ENCODE measurements around the gene AHCYL1.

AHCYL1 gene

DNA sequence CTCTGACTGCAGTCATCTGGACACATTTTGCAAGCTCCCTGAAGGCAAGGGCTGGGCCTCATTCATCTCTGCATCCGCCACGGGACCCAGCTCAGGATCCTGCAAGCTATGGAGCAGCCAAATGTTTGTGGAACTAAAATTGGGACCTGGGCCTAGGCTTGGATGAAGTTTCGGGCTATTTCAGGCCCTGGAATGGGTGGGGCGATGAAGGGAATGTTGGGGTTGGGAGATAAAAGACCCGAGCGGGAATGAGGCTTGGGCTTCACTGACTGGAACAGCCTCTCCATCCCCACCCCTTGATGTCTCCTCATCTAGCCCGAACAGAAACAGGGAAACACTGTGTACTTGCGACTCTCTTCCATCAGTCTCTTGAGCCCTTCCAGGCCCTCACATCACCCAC, 7.3 kb upstream of the AHCYL1 start:
- DNase-seq, result no peak

DNA sequence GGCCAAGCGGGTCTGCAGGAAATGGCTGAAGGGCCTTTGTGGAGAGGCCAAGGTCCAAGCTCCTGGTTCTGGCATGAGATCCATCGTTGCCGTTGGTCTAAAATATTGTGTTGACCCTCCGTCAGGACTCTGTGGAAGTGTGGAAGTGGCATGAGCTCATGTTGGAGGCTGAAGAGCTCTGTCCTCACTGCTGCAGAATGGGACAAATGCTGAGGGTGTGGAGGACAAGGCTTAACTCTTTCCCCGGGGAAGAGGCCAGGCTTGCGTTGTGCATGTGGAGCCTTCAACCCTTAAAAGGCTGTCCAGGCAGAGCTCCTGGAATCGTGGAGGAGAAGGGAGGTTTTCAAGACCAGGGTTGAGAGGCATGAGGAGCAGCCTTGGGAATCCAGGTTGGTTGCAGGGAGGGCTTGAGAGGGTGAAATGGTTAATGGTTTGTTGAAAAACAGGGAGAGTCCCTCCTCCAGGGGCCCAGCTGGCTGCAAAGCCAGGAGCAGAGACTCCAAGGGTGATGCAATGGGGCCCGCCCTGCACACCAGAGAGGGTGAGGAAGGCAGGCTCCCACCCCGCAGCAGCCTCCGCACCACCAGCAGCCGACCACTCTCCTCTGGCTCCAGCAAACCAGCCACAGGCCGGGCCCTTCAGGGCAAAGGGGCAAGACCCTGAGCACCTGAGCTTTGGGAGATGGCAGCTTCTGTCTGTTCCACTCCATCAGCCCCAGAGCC, 6.7 kb upstream of the AHCYL1 start:
- no peak for DNase-seq

GRCh38 chr1:109978761-109979488, 5.6 kb upstream of the AHCYL1 start:
- DNase-seq, result no peak

GRCh38 chr1:109979489-109980091, 5.0 kb upstream of the AHCYL1 start:
- no peak for DNase-seq

- DNase-seq, result no peak
These were observed 4.1 kb upstream of the AHCYL1 start for GRCh38 chr1:109980324-109981003.

- no peak for DNase-seq
These were observed 3.6 kb upstream of the AHCYL1 start for GRCh38 chr1:109981004-109981335.

DNA sequence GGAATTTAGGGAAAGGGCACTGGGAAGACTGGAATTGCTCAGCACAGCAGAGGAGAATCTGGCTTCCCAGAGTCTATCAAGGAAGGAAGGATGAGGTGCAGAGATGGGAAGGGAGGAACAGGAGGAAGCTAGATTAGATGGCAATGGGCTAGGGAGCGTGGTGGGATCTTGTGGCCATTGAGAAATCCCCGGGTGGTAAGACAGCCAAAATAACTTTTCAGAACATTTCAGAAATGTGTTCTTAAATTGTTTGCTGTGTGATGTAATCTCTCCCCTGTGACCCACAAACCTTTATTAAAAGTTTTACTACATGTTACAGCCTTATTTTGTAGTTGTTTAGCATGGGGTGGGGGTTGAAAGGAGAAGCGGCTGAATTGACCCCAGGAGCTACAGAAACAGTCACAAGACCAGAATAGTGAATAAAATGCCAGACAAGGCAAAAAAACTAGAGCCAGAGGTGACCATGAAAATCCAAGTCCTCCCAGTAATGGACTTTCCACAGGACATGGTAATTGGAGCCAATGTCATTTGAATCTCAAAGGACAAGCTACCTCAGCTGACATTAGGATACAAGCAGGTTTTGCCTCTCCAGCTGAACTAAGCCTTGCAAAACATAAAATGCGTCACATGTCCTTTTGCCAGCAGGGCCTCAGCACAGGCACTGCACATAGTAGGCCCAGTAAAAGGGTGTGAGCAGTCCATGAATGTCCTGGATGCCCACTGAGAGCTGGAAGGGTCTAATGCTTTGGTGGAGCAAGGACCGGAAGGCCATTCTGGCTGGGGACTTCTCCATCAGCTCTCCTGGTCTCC, 980 bp upstream of the AHCYL1 start:
- no peak for DNase-seq

GRCh38 chr1:109984190-109984455, 442 bp upstream of the AHCYL1 start:
- no peak for DNase-seq

DNA sequence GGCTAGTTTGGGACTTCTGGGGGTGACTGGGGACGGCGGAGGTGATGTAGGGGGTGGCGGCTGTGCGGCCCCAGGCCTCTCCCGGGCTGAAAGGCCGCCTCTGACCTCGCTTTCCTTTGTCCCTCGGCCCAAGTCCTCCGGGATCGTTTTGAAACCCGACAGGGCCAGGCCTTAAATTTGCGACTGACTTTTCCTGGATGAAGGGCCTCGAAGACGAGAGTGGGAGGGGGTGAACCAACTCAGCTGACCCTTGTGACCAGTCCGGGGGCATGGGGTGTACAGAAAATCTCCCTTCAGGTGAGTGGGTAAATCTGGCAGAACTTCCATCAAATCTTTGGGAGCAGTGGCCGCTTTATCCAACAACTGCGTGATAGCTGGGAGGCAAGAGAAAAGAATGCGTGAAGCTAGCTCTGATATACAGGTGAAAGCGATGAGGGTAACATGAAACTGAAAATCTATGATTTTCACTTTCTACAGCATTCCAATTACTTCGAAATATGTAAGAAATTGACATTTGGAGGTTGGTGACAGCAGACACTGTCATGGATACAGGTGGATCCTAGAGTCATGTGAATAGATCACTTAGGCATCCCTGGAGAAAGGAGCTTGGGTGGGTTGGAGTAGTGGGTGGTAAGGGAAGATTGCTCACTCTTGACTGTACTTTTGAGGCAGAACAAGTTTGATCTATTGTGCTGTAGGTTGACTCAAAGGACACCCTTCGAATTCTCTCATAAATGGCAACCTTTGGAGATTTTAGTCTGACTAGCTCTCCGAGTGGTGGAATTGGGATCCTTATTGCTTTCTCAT, 885 bp downstream of the AHCYL1 start:
- no peak for DNase-seq

GRCh38 chr1:109986054-109986444, 1.5 kb downstream of the AHCYL1 start:
- no peak for DNase-seq

DNA sequence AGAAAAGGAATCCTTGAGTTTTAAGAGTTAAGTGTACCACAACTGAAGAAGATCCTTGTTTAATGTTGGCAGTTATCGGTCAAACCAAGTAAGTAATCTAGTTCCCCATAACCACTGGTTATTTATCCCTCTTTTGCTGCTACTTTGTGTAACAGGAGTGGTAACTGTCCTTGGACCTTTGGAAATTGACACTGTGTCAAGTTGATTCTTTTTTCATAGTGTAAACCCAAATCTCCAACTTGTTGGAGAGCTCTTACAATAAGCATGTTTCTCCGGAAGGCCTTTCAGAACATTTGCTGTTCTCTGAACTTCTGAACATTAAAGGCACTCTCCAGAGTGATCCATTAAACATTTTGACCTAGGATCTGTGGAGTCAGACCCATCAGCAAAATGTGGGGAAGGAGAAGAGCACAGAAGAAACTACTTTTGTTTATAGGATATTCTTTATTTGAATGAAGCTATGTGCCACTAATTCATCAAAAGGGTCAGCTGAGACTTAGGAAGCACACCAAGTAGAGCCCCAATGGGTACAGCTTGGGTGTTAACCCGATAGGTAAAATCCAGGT, 3.9 kb downstream of the AHCYL1 start:
- no peak for DNase-seq

GRCh38 chr1:109989506-109990301, 5.1 kb downstream of the AHCYL1 start:
- DNase-seq, result no peak

DNA sequence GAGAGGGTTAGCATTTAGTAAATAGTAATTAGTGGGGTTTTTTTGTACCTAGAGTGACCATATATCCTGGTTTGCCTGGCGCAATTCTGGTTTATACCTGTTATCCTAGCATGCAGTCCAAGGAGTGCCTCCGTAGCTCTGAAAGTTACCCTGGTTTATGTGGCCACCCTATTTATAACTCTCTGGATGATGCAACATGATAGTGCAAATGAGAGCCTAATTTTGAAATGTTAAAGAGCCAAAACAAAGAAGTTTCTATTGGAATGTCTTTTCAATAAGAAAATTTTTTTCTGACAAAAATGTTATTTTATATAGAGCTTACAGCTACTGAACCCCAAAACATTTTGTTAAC, 5.7 kb downstream of the AHCYL1 start:
- DNase-seq, result no peak

GRCh38 chr1:109991400-109991925, 6.9 kb downstream of the AHCYL1 start:
- DNase-seq, result no peak

DNA sequence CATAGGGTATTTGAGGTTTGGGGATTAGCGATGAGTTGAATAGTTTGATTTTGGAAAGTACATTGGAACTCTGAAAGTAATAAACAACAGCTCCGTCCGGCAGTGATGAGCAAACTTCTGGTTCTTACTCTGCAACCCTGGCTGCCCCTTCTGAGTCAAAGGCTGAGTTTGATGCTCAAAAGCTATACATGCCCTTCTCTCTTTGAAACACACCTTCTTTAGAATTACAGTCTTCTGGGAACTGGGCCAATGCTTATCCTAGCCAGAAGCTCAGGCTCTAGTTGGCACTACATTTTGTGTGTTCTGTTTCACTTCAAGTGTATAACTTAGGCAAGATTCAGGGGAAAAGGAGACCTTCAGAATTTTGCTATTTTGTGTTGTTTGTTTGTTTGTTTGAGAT, 9.3 kb downstream of the AHCYL1 start:
- DNase-seq, result no peak

- DNase-seq, result no peak
These were observed 10.1 kb downstream of the AHCYL1 start for GRCh38 chr1:109994654-109995053.

GRCh38 chr1:109995536-109995935, 11.0 kb downstream of the AHCYL1 start:
- no peak for DNase-seq

DNA sequence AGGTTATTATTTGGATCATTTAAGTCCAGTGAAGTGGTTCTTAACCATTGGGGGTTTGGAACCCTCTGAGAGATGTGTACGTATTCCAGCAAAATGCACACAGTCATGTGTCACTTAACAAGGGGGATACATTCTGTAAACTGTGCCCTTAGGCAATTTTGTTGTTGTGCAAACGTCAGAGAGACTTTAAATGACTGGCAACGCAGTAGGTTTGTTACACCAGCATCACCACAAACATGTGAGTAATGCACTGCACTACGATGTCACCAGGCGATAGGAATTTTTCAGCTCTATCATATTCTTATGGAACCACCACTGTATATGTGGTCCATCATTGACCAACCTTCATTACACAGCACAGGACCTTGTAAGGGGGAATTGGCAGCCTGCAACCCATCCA, 11.9 kb downstream of the AHCYL1 start:
- DNase-seq, result no peak

DNA sequence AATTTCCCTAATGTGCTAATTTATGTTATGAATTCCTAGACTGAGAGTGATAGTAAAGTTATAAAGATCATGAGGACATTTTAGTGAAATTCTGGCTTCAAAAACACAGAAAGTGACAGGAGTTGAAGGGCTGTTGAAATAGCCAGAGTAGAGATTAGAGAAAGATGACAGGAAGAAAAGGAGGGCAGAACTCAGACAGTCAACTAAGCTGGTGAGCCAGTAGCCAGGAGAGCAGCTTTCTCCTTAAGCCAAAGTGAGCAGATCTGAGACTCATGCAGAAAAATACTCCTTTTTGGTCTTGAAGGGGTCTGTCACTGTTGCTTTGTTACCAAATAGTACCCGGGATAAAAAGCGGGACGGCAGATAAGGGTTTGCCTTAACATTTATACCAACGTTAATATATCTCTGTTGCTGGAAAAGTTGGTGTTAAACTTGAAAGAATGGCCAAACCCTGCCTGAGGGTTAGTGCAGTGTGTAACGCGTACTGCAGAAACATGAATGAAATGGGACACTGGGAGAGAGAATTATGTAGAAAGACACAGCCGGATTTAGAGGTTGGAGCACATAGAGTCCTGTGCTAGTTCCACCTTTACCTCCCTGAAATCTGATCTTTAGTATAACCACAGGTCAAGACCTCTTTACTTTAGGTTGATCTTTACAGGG, 12.8 kb downstream of the AHCYL1 start:
- no peak for DNase-seq

DNA sequence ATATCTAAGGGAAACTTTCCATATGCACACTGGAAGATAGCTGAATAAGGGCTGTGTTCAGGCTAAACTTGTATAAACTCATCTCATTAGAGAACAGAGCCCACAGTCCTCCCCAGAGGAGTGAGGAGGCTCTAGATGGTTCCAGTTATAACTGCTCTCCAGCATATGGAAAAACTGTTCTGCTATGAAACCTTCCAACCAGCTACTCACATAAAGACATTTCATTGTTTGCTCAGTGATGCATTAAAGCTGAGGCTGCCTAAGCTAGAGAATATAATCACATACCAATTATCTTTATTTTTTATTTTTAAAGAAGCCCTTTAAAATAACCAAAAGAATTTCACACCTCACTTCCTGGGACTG, 13.3 kb downstream of the AHCYL1 start:
- no peak for DNase-seq

DNA sequence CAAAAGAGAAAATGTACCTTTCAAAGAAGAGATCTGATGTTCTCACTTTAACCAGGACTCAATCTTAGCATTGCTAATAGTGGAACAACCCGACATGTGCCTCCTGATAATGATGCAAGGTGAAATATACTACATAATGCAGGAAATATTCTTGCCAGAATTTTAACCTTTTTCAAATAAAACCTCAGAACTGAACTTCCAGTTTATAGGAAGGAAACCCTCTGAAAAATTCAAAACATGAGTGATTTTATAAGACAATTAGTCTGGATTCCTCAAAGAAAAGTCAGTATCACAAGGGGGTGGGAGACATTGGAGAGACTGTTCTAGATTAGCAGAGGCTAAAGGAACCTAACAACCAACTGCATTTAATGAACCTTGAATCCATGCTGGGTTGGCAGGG, 18.1 kb downstream of the AHCYL1 start:
- no peak for DNase-seq
